Measurements from ENCODE around the gene GRK6. TPM values are rescaled to one million over a fixed set of nuclear protein-coding genes. Genes with fewer than 3 reads are reported as not detected.

Gene GRK6
- polyA plus RNA-seq, 1 experiment, result 37.7 TPM

DNA sequence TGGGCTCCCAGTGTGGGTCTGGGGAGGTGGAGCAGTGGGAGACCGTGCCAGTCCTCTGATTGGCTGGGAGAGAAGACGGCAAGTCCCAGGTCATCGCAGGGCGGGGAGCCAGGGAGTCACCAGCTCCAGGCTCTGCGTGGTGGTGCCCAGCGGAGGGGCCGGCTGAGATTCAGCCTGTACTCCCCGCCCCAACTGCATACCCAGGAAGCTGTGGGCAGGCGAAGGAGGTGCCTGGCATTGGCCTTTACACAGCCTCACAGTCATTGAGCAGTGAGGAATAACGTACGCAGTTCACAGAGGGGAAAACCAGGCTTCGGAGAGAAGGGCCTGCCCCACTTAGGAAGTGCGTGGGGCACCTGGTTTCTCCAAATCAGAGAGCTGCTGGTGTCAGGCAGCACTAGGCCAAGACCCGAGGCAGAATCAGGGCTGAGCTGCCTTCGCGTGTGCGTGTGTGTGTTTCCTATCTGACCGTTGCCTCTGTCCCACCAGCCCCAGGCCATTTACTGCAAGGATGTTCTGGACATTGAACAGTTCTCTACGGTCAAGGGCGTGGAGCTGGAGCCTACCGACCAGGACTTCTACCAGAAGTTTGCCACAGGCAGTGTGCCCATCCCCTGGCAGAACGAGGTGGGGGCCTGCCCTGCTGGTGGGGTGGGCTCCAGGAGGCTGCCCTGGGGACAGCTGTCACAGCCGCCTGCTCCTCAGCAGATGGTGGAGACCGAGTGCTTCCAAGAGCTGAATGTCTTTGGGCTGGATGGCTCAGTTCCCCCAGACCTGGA is 13.9 kb downstream of the GRK6 start:
- DNase-seq (ENCODE audit: low read depth), result no peak
- ChIA-PET POLR2A (interaction anchor here (0.6 kb wide), 1 partner anchor 512 kb away, joined by 7 read pairs; no protein-coding TSS in a partner anchor), CTCF (interaction anchor here (1.0 to 17.3 kb wide), 3 partner anchors 15 to 50 kb away, joined by 5 to 217 read pairs (median 5); no protein-coding TSS in a partner anchor)
- Histone ChIP-seq H3K4me3 (ENCODE audit: low read depth, low read length) (no peak overlapping the region), H3K27me3 (ENCODE audit: control insufficient read depth, insufficient read depth, low read length) (no peaks in the 10 kb centered on the region), H3K36me3 (ENCODE audit: control insufficient read depth, insufficient read depth, low read length) (peaks cover 12% of the 10 kb centered on the region)
- TF ChIP-seq, protein P1, sequence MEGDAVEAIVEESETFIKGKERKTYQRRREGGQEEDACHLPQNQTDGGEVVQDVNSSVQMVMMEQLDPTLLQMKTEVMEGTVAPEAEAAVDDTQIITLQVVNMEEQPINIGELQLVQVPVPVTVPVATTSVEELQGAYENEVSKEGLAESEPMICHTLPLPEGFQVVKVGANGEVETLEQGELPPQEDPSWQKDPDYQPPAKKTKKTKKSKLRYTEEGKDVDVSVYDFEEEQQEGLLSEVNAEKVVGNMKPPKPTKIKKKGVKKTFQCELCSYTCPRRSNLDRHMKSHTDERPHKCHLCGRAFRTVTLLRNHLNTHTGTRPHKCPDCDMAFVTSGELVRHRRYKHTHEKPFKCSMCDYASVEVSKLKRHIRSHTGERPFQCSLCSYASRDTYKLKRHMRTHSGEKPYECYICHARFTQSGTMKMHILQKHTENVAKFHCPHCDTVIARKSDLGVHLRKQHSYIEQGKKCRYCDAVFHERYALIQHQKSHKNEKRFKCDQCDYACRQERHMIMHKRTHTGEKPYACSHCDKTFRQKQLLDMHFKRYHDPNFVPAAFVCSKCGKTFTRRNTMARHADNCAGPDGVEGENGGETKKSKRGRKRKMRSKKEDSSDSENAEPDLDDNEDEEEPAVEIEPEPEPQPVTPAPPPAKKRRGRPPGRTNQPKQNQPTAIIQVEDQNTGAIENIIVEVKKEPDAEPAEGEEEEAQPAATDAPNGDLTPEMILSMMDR (IDR thresholded peaks at IDR 0.05; ENCODE audit: insufficient read depth, low read depth, low read length), result no peak

DNA sequence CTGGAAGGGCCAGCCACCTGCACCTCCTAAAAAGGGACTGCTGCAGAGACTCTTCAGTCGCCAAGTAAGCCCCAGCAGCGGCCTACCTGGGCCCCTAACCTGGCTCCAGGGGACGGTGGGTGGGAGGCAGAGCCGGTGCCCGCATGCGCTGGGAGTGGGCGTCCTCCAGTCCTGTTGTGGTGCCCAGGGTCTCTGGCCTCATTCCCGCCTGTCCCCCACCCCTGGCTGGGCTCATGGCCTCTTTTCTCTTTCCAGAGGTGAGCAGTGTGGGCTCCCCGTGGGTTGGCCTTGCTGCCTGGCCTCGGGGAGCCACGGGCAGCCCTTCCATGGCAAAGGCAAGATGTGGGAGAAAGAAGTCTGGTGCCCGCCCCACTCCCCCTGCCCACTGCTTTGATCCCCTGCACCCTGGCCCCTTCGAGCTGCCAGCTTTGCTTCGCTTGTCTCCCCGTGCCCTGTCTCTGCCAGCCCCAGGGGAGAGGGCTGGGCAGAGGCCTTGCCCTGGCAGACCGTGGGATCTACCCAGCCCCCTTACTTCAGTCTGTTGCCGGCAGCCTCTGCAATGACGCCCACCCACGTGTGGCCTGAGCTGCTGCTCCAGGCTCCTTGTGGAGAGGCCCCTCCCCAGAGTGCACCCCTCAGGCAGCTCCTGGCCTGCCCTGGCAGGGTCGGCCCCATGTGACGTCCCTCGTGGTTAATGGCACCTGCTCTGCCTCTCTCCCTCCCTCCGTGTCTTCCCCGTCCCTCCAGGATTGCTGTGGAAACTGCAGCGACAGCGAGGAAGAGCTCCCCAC is 14.7 kb downstream of the GRK6 start:
- ChIA-PET CTCF (interaction anchor here (1.0 to 17.3 kb wide), 3 partner anchors 37 to 51 kb away, joined by 3 to 217 read pairs (median 5); no protein-coding TSS in a partner anchor), POLR2A (no interaction called here)
- Histone ChIP-seq H3K36me3 (ENCODE audit: control insufficient read depth, insufficient read depth, low read length) (peaks cover 9% of the 10 kb centered on the region; the same call in 1 of the 2 replicates), H3K4me3 (ENCODE audit: low read depth, low read length) (no peak overlapping the region), H3K27me3 (ENCODE audit: control insufficient read depth, insufficient read depth, low read length) (no peaks in the 10 kb centered on the region)
- TF ChIP-seq, protein P1 (IDR thresholded peaks at IDR 0.05; ENCODE audit: insufficient read depth, low read depth, low read length), result no peak
- no peak for DNase-seq (ENCODE audit: low read depth)

DNA sequence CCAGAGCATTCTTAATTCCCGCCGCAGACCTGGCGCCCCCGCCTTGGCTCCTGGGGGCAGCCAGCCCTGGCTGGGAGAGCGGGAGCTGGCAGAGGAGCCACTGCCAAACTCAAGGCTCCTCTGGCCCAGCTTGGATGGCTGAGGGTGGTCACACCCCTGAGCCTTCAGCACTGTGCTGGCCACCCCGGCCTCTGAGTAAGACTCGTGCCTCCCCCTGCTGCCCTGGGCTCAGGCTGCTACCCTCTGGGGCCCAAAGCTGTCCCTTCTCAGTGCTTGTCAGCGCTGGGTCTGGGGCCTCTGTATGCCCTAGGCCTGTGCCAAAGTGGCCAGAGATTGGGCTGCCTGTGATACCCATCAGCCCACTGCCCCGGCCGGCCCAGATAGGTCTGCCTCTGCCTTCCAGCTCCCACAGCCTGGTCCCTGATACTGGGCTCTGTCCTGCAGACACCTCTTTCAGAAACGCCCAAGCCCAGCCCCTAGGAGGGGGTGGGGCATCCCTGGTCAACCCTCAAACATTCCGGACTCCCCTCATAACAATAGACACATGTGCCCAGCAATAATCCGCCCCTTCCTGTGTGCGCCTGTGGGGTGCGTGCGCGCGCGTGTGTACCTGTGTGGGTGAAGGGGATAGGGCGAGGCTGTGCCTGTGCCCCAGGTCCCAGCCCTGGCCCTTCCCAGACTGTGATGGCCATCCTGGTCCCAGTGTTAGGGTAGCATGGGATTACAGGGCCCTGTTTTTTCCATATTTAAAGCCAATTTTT is 15.8 kb downstream of the GRK6 start:
- TF ChIP-seq, protein P1 (IDR thresholded peaks at IDR 0.05; ENCODE audit: insufficient read depth, low read depth, low read length), result no peak
- H3K27me3 ChIP-seq (ENCODE audit: control insufficient read depth, insufficient read depth, low read length), result no peaks in the 10 kb centered on the region
- peaks cover 6% of the 10 kb centered on the region; the same call in 1 of the 2 replicates for H3K36me3 ChIP-seq (ENCODE audit: control insufficient read depth, insufficient read depth, low read length)
- no peak overlapping the region for H3K4me3 ChIP-seq (ENCODE audit: low read depth, low read length)
- DNase-seq (ENCODE audit: low read depth), result no peak
- ChIA-PET POLR2A (no interaction called here), CTCF (interaction anchor here (1.1 to 18.6 kb wide), 4 partner anchors 8 to 52 kb away, joined by 3 to 352 read pairs (median 110); partner anchors contain the start of genes F12 and PFN3)

DNA sequence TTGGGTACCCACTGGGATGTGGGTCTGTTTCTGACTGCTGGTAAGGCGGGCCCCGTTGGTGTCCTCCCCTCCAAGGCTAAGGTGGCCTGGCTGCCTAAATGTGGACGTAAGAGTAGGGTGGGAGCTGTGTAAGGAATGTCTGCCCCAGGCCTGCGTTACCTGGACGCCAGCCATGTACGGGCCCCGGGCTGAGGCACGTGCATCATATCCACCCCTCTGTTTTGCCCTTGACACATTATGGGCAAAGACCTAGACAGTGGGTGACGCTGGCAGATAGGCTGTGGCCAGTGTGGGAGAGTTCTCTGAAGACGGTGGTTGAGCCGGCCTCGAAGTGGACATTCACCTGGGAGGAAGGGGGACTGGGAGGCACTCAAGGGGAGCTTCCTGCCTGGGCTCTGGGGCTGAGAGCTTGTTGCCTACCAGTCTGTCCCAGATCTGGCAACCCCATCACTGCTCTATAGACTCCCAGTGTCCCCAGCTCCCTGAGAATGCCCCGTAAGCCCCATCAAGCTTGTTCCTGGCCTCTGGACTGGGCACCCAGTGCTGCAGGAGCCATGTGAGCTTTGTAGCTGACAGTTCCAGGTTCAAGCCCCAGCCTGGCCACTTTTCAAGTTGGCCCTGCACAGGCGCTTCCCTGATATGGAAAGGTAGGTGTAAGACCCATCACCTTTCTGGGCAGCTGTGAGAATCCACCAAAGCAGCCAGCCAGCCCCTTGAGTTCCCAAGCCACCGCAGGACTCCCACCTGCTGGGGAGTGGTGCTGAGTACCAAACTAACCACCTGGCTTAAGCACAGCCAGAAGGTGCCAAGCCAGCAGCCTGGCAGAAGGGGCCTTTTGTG is 16.9 kb downstream of the GRK6 start:
- CTCF ChIA-PET, result interaction anchor here (1.2 to 18.6 kb wide), 4 partner anchors 9 to 53 kb away, joined by 4 to 352 read pairs (median 114); partner anchors contain the start of genes F12 and PFN3
- Histone ChIP-seq H3K36me3 (ENCODE audit: control insufficient read depth, insufficient read depth, low read length) (peaks cover 6% of the 10 kb centered on the region; the same call in 1 of the 2 replicates), H3K27me3 (ENCODE audit: control insufficient read depth, insufficient read depth, low read length) (no peaks in the 10 kb centered on the region), H3K4me3 (ENCODE audit: low read depth, low read length) (no peak overlapping the region)
- DNase-seq (ENCODE audit: low read depth), result no peak
- TF ChIP-seq, protein P1 (IDR thresholded peaks at IDR 0.05; ENCODE audit: insufficient read depth, low read depth, low read length), result no peak
- POLR2A ChIA-PET, result no interaction called here

Data from BJ (cell line).